Activated T-helper 17 cell treated with anti-CD3 and anti-CD28 coated beads, Interleukin-2, amount 50 U/mL, for 72 hours (primary cell): ENCODE data around the gene VAT1L. TPM values are rescaled to one million over a fixed set of nuclear protein-coding genes. Genes with fewer than 3 reads are reported as not detected.

Source experiments
- ATAC-seq: fragments of 150-1000 bp; cut with Tn5 transposase; replicated peaks from 2 replicates; pipeline ENCODE4 v1.10.0; 2021; ENCODE audit warnings: mild to moderate bottlenecking, moderate library complexity
- H3K27ac Mint-ChIP-seq: one replicate; pipeline ENCODE4 v1.8.0; 2022; ENCODE audit warnings: mixed read lengths
- H3K27me3 Mint-ChIP-seq: one replicate; pipeline ENCODE4 v1.8.0; 2022; ENCODE audit warnings: mixed read lengths
- H3K36me3 Mint-ChIP-seq: one replicate; pipeline ENCODE4 v1.8.0; 2022; ENCODE audit warnings: low read depth, mild to moderate bottlenecking, mixed read lengths
- H3K4me1 Mint-ChIP-seq: one replicate; pipeline ENCODE4 v1.8.0; 2022; ENCODE audit warnings: mixed read lengths
- H3K4me3 Mint-ChIP-seq: one replicate; pipeline ENCODE4 v1.8.0; 2022; ENCODE audit warnings: mild to moderate bottlenecking, mixed read lengths
- H3K9me3 Mint-ChIP-seq: one replicate; pipeline ENCODE4 v1.8.0; 2022; ENCODE audit warnings: mixed read lengths
- total RNA-seq, 2 donors: library from RNA; stranded (reverse); gene quantifications; one replicate each; pipeline ENCODE4 v1.2.3, GENCODE V29; 2022

The VAT1L gene
- total RNA-seq, 2 donors from 2014 or later = not detected

GRCh38 chr16:77790009-77790372 lies 1.6 kb downstream of the VAT1L start:
- Mint-ChIP-seq H3K27ac (no peak overlapping the region), H3K27me3 (peaks cover 65% of the 10 kb centered on the region), H3K4me1 (peaks cover 5% of the 10 kb centered on the region), H3K9me3 (no peaks in the 10 kb centered on the region), H3K36me3 (no peaks in the 10 kb centered on the region), H3K4me3 (no peak overlapping the region)
- ATAC-seq = no peak

- no peaks in the 10 kb centered on the region for H3K9me3 Mint-ChIP-seq
- H3K27ac Mint-ChIP-seq = no peak overlapping the region
- ATAC-seq = no peak
- H3K27me3 Mint-ChIP-seq = peaks cover 63% of the 10 kb centered on the region
- no peaks in the 10 kb centered on the region for H3K36me3 Mint-ChIP-seq
- H3K4me3 Mint-ChIP-seq = no peak overlapping the region
- peaks cover 5% of the 10 kb centered on the region for H3K4me1 Mint-ChIP-seq
Observed at GRCh38 chr16:77790912-77791311, 2.5 kb downstream of the VAT1L start.

- peaks cover 53% of the 10 kb centered on the region for H3K27me3 Mint-ChIP-seq
- no peak overlapping the region for H3K27ac Mint-ChIP-seq
- H3K36me3 Mint-ChIP-seq = no peaks in the 10 kb centered on the region
- no peaks in the 10 kb centered on the region for H3K9me3 Mint-ChIP-seq
- no peak for ATAC-seq
- H3K4me1 Mint-ChIP-seq = peaks cover under 1% of the 10 kb centered on the region
- no peak overlapping the region for H3K4me3 Mint-ChIP-seq
Observed at GRCh38 chr16:77793417-77793816, 5.1 kb downstream of the VAT1L start.

- Mint-ChIP-seq H3K4me3 (no peak overlapping the region), H3K36me3 (no peaks in the 10 kb centered on the region), H3K27ac (no peak overlapping the region), H3K9me3 (no peaks in the 10 kb centered on the region), H3K4me1 (no peaks in the 10 kb centered on the region), H3K27me3 (peaks cover 58% of the 10 kb centered on the region)
- ATAC-seq = no peak
Observed at GRCh38 chr16:77794586-77794985, 6.2 kb downstream of the VAT1L start.

GRCh38 chr16:77801817-77802216 lies 13.5 kb downstream of the VAT1L start:
- ATAC-seq = no peak
- Mint-ChIP-seq H3K4me3 (no peak overlapping the region), H3K4me1 (no peaks in the 10 kb centered on the region), H3K27me3 (peaks cover 25% of the 10 kb centered on the region), H3K36me3 (no peaks in the 10 kb centered on the region), H3K27ac (no peak overlapping the region), H3K9me3 (peaks cover 3% of the 10 kb centered on the region)

GRCh38 chr16:77805398-77805797 lies 17.0 kb downstream of the VAT1L start:
- Mint-ChIP-seq H3K27ac (no peak overlapping the region), H3K27me3 (peaks cover 15% of the 10 kb centered on the region), H3K4me3 (no peak overlapping the region), H3K36me3 (no peaks in the 10 kb centered on the region), H3K4me1 (no peaks in the 10 kb centered on the region), H3K9me3 (peaks cover 3% of the 10 kb centered on the region)
- no peak for ATAC-seq

GRCh38 chr16:77807021-77807420 lies 18.7 kb downstream of the VAT1L start:
- H3K36me3 Mint-ChIP-seq = no peaks in the 10 kb centered on the region
- peaks cover 17% of the 10 kb centered on the region for H3K27me3 Mint-ChIP-seq
- peaks cover 3% of the 10 kb centered on the region for H3K9me3 Mint-ChIP-seq
- ATAC-seq = no peak
- H3K4me1 Mint-ChIP-seq = no peaks in the 10 kb centered on the region
- no peak overlapping the region for H3K27ac Mint-ChIP-seq
- H3K4me3 Mint-ChIP-seq = no peak overlapping the region

- Mint-ChIP-seq H3K27ac (no peak overlapping the region), H3K27me3 (peaks cover 20% of the 10 kb centered on the region), H3K36me3 (no peaks in the 10 kb centered on the region), H3K9me3 (no peaks in the 10 kb centered on the region), H3K4me1 (no peaks in the 10 kb centered on the region), H3K4me3 (no peak overlapping the region)
- no peak for ATAC-seq
Observed at GRCh38 chr16:77812856-77813500, 24.6 kb downstream of the VAT1L start.

GRCh38 chr16:77816293-77816692 lies 27.9 kb downstream of the VAT1L start:
- no peaks in the 10 kb centered on the region for H3K36me3 Mint-ChIP-seq
- peaks cover 28% of the 10 kb centered on the region for H3K27me3 Mint-ChIP-seq
- no peaks in the 10 kb centered on the region for H3K4me1 Mint-ChIP-seq
- H3K4me3 Mint-ChIP-seq = no peak overlapping the region
- no peaks in the 10 kb centered on the region for H3K9me3 Mint-ChIP-seq
- no peak for ATAC-seq
- no peak overlapping the region for H3K27ac Mint-ChIP-seq

GRCh38 chr16:77820340-77820739 lies 32.0 kb downstream of the VAT1L start:
- no peaks in the 10 kb centered on the region for H3K4me1 Mint-ChIP-seq
- no peak overlapping the region for H3K27ac Mint-ChIP-seq
- no peak overlapping the region for H3K4me3 Mint-ChIP-seq
- H3K9me3 Mint-ChIP-seq = no peaks in the 10 kb centered on the region
- ATAC-seq = no peak
- H3K36me3 Mint-ChIP-seq = no peaks in the 10 kb centered on the region
- peaks cover 34% of the 10 kb centered on the region for H3K27me3 Mint-ChIP-seq

GRCh38 chr16:77822661-77823060 lies 34.3 kb downstream of the VAT1L start:
- H3K9me3 Mint-ChIP-seq = no peaks in the 10 kb centered on the region
- no peak overlapping the region for H3K27ac Mint-ChIP-seq
- H3K36me3 Mint-ChIP-seq = no peaks in the 10 kb centered on the region

GRCh38 chr16:77823067-77823466 lies 34.7 kb downstream of the VAT1L start:
- no peaks in the 10 kb centered on the region for H3K4me1 Mint-ChIP-seq
- H3K4me3 Mint-ChIP-seq = no peak overlapping the region
- H3K27ac Mint-ChIP-seq = no peak overlapping the region
- H3K27me3 Mint-ChIP-seq = peaks cover 31% of the 10 kb centered on the region
- no peaks in the 10 kb centered on the region for H3K9me3 Mint-ChIP-seq
- no peaks in the 10 kb centered on the region for H3K36me3 Mint-ChIP-seq
- no peak for ATAC-seq

More at GRCh38 chr16:77822661-77823060, 34.3 kb downstream of the VAT1L start:
- no peak for ATAC-seq
- Mint-ChIP-seq H3K4me1 (no peaks in the 10 kb centered on the region), H3K4me3 (no peak overlapping the region), H3K27me3 (peaks cover 32% of the 10 kb centered on the region)

GRCh38 chr16:77825196-77825595 lies 36.8 kb downstream of the VAT1L start:
- H3K9me3 Mint-ChIP-seq = no peaks in the 10 kb centered on the region

GRCh38 chr16:77827032-77827431 lies 38.7 kb downstream of the VAT1L start:
- Mint-ChIP-seq H3K4me1 (no peaks in the 10 kb centered on the region), H3K4me3 (no peak overlapping the region), H3K9me3 (no peaks in the 10 kb centered on the region), H3K36me3 (no peaks in the 10 kb centered on the region), H3K27me3 (peaks cover 15% of the 10 kb centered on the region), H3K27ac (no peak overlapping the region)
- ATAC-seq = no peak

More at GRCh38 chr16:77825196-77825595, 36.8 kb downstream of the VAT1L start:
- no peak for ATAC-seq
- Mint-ChIP-seq H3K27me3 (peaks cover 23% of the 10 kb centered on the region), H3K27ac (no peak overlapping the region), H3K4me1 (no peaks in the 10 kb centered on the region), H3K36me3 (no peaks in the 10 kb centered on the region), H3K4me3 (no peak overlapping the region)

GRCh38 chr16:77833921-77834634 lies 45.7 kb downstream of the VAT1L start:
- Mint-ChIP-seq H3K36me3 (no peaks in the 10 kb centered on the region), H3K4me1 (no peaks in the 10 kb centered on the region), H3K9me3 (no peaks in the 10 kb centered on the region), H3K27ac (no peak overlapping the region), H3K4me3 (no peak overlapping the region), H3K27me3 (peaks cover 15% of the 10 kb centered on the region)
- no peak for ATAC-seq
